H1 (cell line): ENCODE results near the gene AK5. TPM values are rescaled to one million over a fixed set of nuclear protein-coding genes. Genes with fewer than 3 reads are reported as not detected.

Experiments
- CTCF ChIA-PET: fragments of 300-600 bp; sonication (Branson Sonifier 250); formaldehyde crosslinking; loops from one replicate; lab custom pipeline; 2021; ENCODE audit not compliant: partially characterized antibody; lab: Charles Lee
- POLR2A ChIA-PET: fragments of 300-600 bp; sonication (Branson Sonifier 250); formaldehyde crosslinking; loops from one replicate; lab custom pipeline; 2021; ENCODE audit warnings: inconsistent platforms; ENCODE audit not compliant: partially characterized antibody; lab: Charles Lee
- DNase-seq, 2 experiments: peaks; one replicate each; pipeline versions ENCODE4 v3.0.0 to v3.0.0-alpha.2; 2010 to 2022; ENCODE audit warnings: low spot score in 2 of 2, low read depth in 1 of 2, mixed read lengths in 1 of 2
- FAIRE-seq: peaks from 2 replicates; lab custom pipeline; 2011; peaks lifted over from hg19 to GRCh38; lab: Jason Lieb, UNC
- H2AFZ ChIP-seq: 2 replicates; pipeline ENCODE4 v1.8.1; 2012; ENCODE audit warnings: low read length, inconsistent platforms
- H2AK5ac ChIP-seq: 2 replicates; pipeline ENCODE4 v1.6.1; 2013; ENCODE audit warnings: low read depth, low read length
- H2BK120ac ChIP-seq: replicated peaks from 2 replicates; pipeline ENCODE3; 2013; ENCODE audit warnings: low read depth, low read length, inconsistent platforms
- H2BK12ac ChIP-seq: 2 replicates; pipeline ENCODE4 v1.6.1; 2013; ENCODE audit warnings: low read depth, low read length
- H2BK15ac ChIP-seq: 2 replicates; pipeline ENCODE4 v1.6.1; 2013; ENCODE audit warnings: low read length
- H2BK20ac ChIP-seq: 2 replicates; pipeline ENCODE4 v1.6.1; 2013; ENCODE audit warnings: low read length
- H2BK5ac ChIP-seq: 2 replicates; pipeline ENCODE4 v1.6.1; 2013; ENCODE audit warnings: low read depth, low read length
- H3K14ac ChIP-seq: 2 replicates; pipeline ENCODE4 v1.6.1; 2013; ENCODE audit warnings: inconsistent platforms; ENCODE audit not compliant: insufficient read length
- H3K18ac ChIP-seq: 2 replicates; pipeline ENCODE4 v1.6.1; 2013; ENCODE audit warnings: low read length; ENCODE audit errors: extremely low read depth
- H3K23ac ChIP-seq: 2 replicates; pipeline ENCODE4 v1.6.1; 2013; ENCODE audit warnings: inconsistent platforms; ENCODE audit not compliant: insufficient read length
- H3K23me2 ChIP-seq: 2 replicates; pipeline ENCODE4 v1.6.1; 2013; ENCODE audit warnings: low read depth, low read length
- H3K27ac ChIP-seq: 2 replicates; pipeline ENCODE4 v1.6.1; 2011; ENCODE audit warnings: low read depth, low read length, inconsistent platforms
- H3K27me3 ChIP-seq, 4 experiments: replicated peaks in 1 of 4; 1 replicate in 1 of 4; 2 replicates in 3 of 4; pipeline versions ENCODE4 v1.6.1 to v1.8.1; 2011 to 2013; ENCODE audit warnings: low read length in 3 of 4, mild to moderate bottlenecking in 3 of 4, inconsistent platforms in 2 of 4, mixed read lengths in 2 of 4, moderate library complexity in 1 of 4; ENCODE audit not compliant: control insufficient read depth in 3 of 4, insufficient read depth in 3 of 4; ENCODE audit errors: extremely low read depth in 1 of 4
- H3K36me3 ChIP-seq, 4 experiments: 2 replicates each; pipeline versions ENCODE4 v1.6.1 to v1.8.1; 2011 to 2013; ENCODE audit warnings: mild to moderate bottlenecking in 4 of 4, low read length in 3 of 4, moderate library complexity in 2 of 4, control low read depth in 1 of 4, inconsistent platforms in 1 of 4; ENCODE audit not compliant: insufficient read depth in 4 of 4, control insufficient read depth in 2 of 4
- H3K4ac ChIP-seq: replicated peaks from 2 replicates; pipeline ENCODE3; 2013; ENCODE audit warnings: low read length, low read depth, mixed read lengths, inconsistent platforms; ENCODE audit not compliant: insufficient read length
- H3K4me1 ChIP-seq, 4 experiments: replicated peaks in 1 of 4; 1 replicate in 1 of 4; 2 replicates in 3 of 4; pipeline versions ENCODE4 v1.6.1 to v1.8.1; 2011 to 2013; ENCODE audit warnings: low read length in 3 of 4, inconsistent platforms in 2 of 4, mixed read lengths in 1 of 4; ENCODE audit not compliant: insufficient read depth in 4 of 4, control insufficient read depth in 3 of 4
- H3K4me2 ChIP-seq, 2 experiments: 2 replicates each; pipeline versions ENCODE4 v1.6.1 to v1.8.1; 2011 to 2013; ENCODE audit warnings: low read depth in 2 of 2, low read length in 2 of 2, control low read depth in 1 of 2, inconsistent platforms in 1 of 2, mild to moderate bottlenecking in 1 of 2; ENCODE audit not compliant: insufficient read depth in 1 of 2
- H3K4me3 ChIP-seq, 4 experiments: fragments of 200-600, 300-600 bp in 1 of 4; sonication (generic), shearing (Covaris generic), sonication (Bioruptor Twin) in 1 of 4; 2 replicates each; pipeline versions ENCODE4 v1.5.1 to v1.8.1; 2011 to 2016; ENCODE audit warnings: low read length in 4 of 4, low read depth in 3 of 4, control low read depth in 2 of 4, inconsistent platforms in 2 of 4, mild to moderate bottlenecking in 2 of 4, mixed read lengths in 1 of 4, moderate library complexity in 1 of 4; ENCODE audit not compliant: insufficient read depth in 2 of 4; ENCODE audit errors: extremely low read depth in 1 of 4
- H3K56ac ChIP-seq: replicated peaks from 2 replicates; pipeline ENCODE3; 2013; ENCODE audit warnings: low read depth, mild to moderate bottlenecking, mixed read lengths, low read length, inconsistent platforms; ENCODE audit not compliant: insufficient read length
- H3K79me1 ChIP-seq: 2 replicates; pipeline ENCODE4 v1.6.1; 2013; ENCODE audit warnings: low read depth, low read length, control low read depth
- H3K79me2 ChIP-seq, 2 experiments: 2 replicates each; pipeline versions ENCODE4 v1.6.1 to v1.8.1; 2012 to 2013; ENCODE audit warnings: low read length in 2 of 2, mild to moderate bottlenecking in 2 of 2, inconsistent platforms in 1 of 2; ENCODE audit not compliant: insufficient read depth in 2 of 2, control insufficient read depth in 1 of 2
- H3K9ac ChIP-seq, 4 experiments: replicated peaks in 1 of 4; 1 replicate in 1 of 4; 2 replicates in 3 of 4; pipeline versions ENCODE4 v1.6.1 to v1.8.1; 2011 to 2013; ENCODE audit warnings: low read depth in 3 of 4, low read length in 3 of 4, control low read depth in 2 of 4, mild to moderate bottlenecking in 2 of 4, moderate library complexity in 2 of 4, inconsistent platforms in 1 of 4; ENCODE audit errors: extremely low read depth in 1 of 4
- H3K9me3 ChIP-seq, 2 experiments: 2 replicates each; pipeline versions ENCODE4 v1.6.1 to v1.8.1; 2012 to 2013; ENCODE audit warnings: mild to moderate bottlenecking in 2 of 2, moderate library complexity in 2 of 2, control low read depth in 1 of 2, inconsistent platforms in 1 of 2, low read depth in 1 of 2, low read length in 1 of 2, mixed read lengths in 1 of 2; ENCODE audit not compliant: insufficient read depth in 2 of 2
- H4K20me1 ChIP-seq, 2 experiments: replicated peaks in 1 of 2; 2 replicates each; pipeline versions ENCODE3 to v1.8.1; 2011 to 2013; ENCODE audit warnings: inconsistent platforms in 2 of 2, low read length in 2 of 2, mild to moderate bottlenecking in 1 of 2; ENCODE audit not compliant: insufficient read depth in 2 of 2, control insufficient read depth in 1 of 2
- H4K5ac ChIP-seq: 2 replicates; pipeline ENCODE4 v1.6.1; 2013; ENCODE audit warnings: low read length, low read depth, mixed read lengths, inconsistent platforms; ENCODE audit not compliant: insufficient read length
- H4K8ac ChIP-seq: 2 replicates; pipeline ENCODE4 v1.8.0; 2013; ENCODE audit warnings: mild to moderate bottlenecking, moderate library complexity, low read length, inconsistent platforms; ENCODE audit not compliant: insufficient read depth; ENCODE audit errors: extremely low read depth
- H4K91ac ChIP-seq: replicated peaks from 2 replicates; pipeline ENCODE3; 2013; ENCODE audit warnings: low read length, mixed read lengths, inconsistent platforms; ENCODE audit not compliant: insufficient read length
- EP300 ChIP-seq, 2 experiments: IDR thresholded peaks; 1 replicate in 1 of 2; 2 replicates in 1 of 2; pipeline ENCODE4 v1.6.1; 2011 to 2012; ENCODE audit warnings: low read depth in 2 of 2, low read length in 2 of 2, mild to moderate bottlenecking in 2 of 2, borderline replicate concordance in 1 of 2, inconsistent platforms in 1 of 2, moderate library complexity in 1 of 2
- JUND ChIP-seq: IDR thresholded peaks from 2 replicates; pipeline ENCODE4 v1.6.1; 2011; ENCODE audit warnings: mild to moderate bottlenecking, improper control_type of control experiment, low read length
- NANOG ChIP-seq: IDR thresholded peaks from 2 replicates; pipeline ENCODE4 v1.6.1; 2011; ENCODE audit warnings: low read length, low read depth, mild to moderate bottlenecking, inconsistent platforms; ENCODE audit not compliant: insufficient read depth, poor library complexity, severe bottlenecking
- POU5F1 ChIP-seq: IDR thresholded peaks from 2 replicates; pipeline ENCODE4 v1.6.1; 2011; ENCODE audit warnings: low read depth, mild to moderate bottlenecking, low read length, moderate library complexity
- SP1 ChIP-seq: IDR thresholded peaks from 2 replicates; pipeline ENCODE4 v1.6.1; 2011; ENCODE audit warnings: low read depth, low read length
- TAF1 ChIP-seq: IDR thresholded peaks from 2 replicates; pipeline ENCODE4 v1.6.1; 2011; ENCODE audit warnings: mild to moderate bottlenecking, low read depth, low read length
- TAF7 ChIP-seq: optimal IDR thresholded peaks from 2 replicates; pipeline ENCODE3; 2011; ENCODE audit warnings: low read depth, mild to moderate bottlenecking, inconsistent platforms, low read length, moderate library complexity, borderline replicate concordance
- WGBS, 2 experiments: shearing (Covaris generic) in 1 of 2; methylation state at CpG; one replicate each; pipeline versions ENCODE4 v1.1.6 to v1.1.7; 2013 to 2015; ENCODE audit warnings: low lambda C conversion rate in 2 of 2, mixed read lengths in 2 of 2, inconsistent platforms in 1 of 2, low coverage in 1 of 2, missing lambda C conversion rate in 1 of 2; ENCODE audit not compliant: insufficient replicate concordance in 2 of 2, insufficient coverage in 1 of 2, insufficient read length in 1 of 2; ENCODE audit errors: extremely low coverage in 1 of 2, missing lambda C conversion rate in 1 of 2; 5-methylcytosine and 5-hydroxymethylcytosine counted together
- polyA plus RNA-seq, 7 experiments: library from polyadenylated mRNA; depleted of rRNA in 3 of 7; stranded (reverse) in 5 of 7; unstranded in 2 of 7; fragments of >200 nt in 5 of 7; fragments of 200-250 nt in 2 of 7; gene quantifications; 1 replicate in 5 of 7; 2 replicates in 1 of 7; 4 replicates in 1 of 7; pipeline versions ENCODE4 v1.2.1 to v1.2.3, GENCODE V29; 2011 to 2013; ENCODE audit warnings: missing spikeins in 2 of 7, mixed read lengths in 2 of 7
- total RNA-seq: library from RNA; stranded (reverse); fragmentation: NEBNext Ultra II Directional; extraction: Animal tissue kit (Norgen Biotek cat#: 25700); gene quantifications from 2 replicates; pipeline ENCODE4 v1.2.1, GENCODE V29; 2021

AK5 gene
- total and polyA plus RNA-seq, 2 of the 8 experiments (the other 6 are each of a cell fraction or from before 2014, with no cell fraction given), result 2.0 to 7.1 TPM

DNA sequence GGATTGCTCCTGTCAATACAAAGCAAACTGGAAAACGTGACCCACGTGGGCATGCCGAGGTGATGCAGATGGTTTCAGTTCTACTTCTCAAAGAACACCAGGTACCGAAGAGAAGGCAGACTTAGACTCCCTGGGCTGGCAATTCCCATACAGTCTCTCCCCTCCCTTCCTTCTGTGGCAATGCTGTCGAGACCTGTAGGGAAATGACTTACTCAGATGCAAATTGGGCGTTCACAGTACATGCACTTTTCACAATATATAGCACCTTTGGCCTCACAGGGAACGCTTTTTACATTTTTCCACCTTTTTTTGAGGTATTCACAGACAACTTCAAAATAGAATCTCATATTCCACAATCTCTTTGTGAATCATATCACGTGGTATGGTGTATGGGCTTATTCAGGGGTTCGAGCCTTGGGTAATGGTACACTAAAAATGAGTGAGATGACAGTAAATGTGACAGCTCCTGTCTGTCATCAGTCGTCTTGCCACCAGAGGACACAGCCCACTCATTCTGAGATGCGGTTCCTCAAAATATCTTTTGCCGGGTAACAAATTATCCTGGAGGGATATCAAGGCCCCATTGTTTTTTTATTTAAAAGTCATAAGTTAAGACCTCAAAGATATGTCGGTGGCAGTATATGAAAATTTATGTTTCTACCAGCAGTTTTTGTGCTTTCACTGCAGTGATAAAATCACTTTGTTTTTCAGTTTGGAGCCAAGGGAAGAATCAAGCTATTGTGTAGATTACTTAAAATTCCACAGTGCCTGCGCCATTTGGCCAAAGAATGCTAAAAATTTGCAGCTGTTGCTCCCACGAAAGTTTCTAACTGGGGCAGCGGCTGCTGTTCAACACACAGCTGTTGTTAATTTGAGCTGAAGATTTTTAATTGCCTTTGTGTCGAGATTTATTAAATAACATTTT lies 232.3 kb downstream of the AK5 start:
- Histone ChIP-seq H4K5ac (peak overlapping the region; percentile 69), H3K56ac (no peak overlapping the region), H3K36me3 (no peaks in the 10 kb centered on the region), H2AK5ac (peak overlapping the region; percentile 93; the same call in 1 of the 2 replicates), H2BK12ac (peak overlapping the region; percentile 99), H3K27ac (peak overlapping the region; percentile 68; the same call in 1 of the 2 replicates), H3K18ac (peak overlapping the region; percentile 24; the same call in 1 of the 2 replicates), H3K9ac (no peak overlapping the region), H4K20me1 (no peaks in the 10 kb centered on the region), H2BK5ac (peak overlapping the region; percentile 92), H3K4me2 (peak overlapping the region; percentile 38 to 61), H3K79me2 (no peaks in the 10 kb centered on the region), H3K4me1 (peaks cover 4 to 18% (median 13%) of the 10 kb centered on the region in 4 experiments), H3K4ac (no peak overlapping the region), H4K8ac (no peak overlapping the region), H3K4me3 (peak overlapping the region in 1 of 4 experiments; percentile 23; a peak in 1 of 8 replicates), H3K27me3 (no peaks in the 10 kb centered on the region), H3K79me1 (no peaks in the 10 kb centered on the region), H2BK20ac (peak overlapping the region; percentile 73; the same call in 1 of the 2 replicates), H3K23ac (no peak overlapping the region), H3K23me2 (no peaks in the 10 kb centered on the region), H2AFZ (0 out of 2 replicates have a peak overlapping the region, but pooled peaks have one; percentile 25), H2BK15ac (no peak overlapping the region), H4K91ac (peak overlapping the region; percentile 86), H3K14ac (no peak overlapping the region), H2BK120ac (peak overlapping the region; percentile 1), H3K9me3 (no peaks in the 10 kb centered on the region)
- ChIA-PET CTCF (interaction anchor here (0.6 to 3.2 kb wide), 7 partner anchors 8 to 179 kb away, joined by 3 to 25 read pairs (median 4); no protein-coding TSS in a partner anchor), POLR2A (interaction anchor here (0.6 to 2.8 kb wide), 10 partner anchors 9 to 929 kb away, joined by 3 to 8 read pairs (median 3); no protein-coding TSS in a partner anchor)
- 52% methylated on average over 17 of the region's 17 CpGs; no CpG with 5 or more reads in 1 of the 2 experiments for WGBS, 2 experiments
- DNase-seq (peak in 1 of 2 experiments; percentile 33), FAIRE-seq (peak; percentile 86)
- TF ChIP-seq JUND (0 out of 2 replicates have a peak, but pooled peaks have one; percentile 15), EP300 (IDR thresholded peaks at IDR 0.05; ENCODE audit: borderline replicate concordance in 1 of 2, low read depth in 2 of 2, low read length in 2 of 2) (peak in 1 of 2 experiments; percentile 79; a peak in 1 of 3 replicates), POU5F1 (no peak), TAF1 (0 out of 2 replicates have a peak, but pooled peaks have one; percentile 26), TAF7 (no peak), NANOG (peak; percentile 21), SP1 (peak; percentile 71)
